GM21360 (cell line): Measurements from ENCODE around the gene WDR43.

ENCODE experiments used
- ATAC-seq: cut with Tn5 transposase; IDR thresholded peaks from one replicate; pipeline ENCODE4 v1.9.1; 2021; ENCODE audit warnings: mild to moderate bottlenecking, moderate library complexity; ENCODE audit not compliant: unreplicated experiment

Gene WDR43

GRCh38 chr2:28909655-28910353, 15.3 kb downstream of the WDR43 start:
- no peak for ATAC-seq

DNA sequence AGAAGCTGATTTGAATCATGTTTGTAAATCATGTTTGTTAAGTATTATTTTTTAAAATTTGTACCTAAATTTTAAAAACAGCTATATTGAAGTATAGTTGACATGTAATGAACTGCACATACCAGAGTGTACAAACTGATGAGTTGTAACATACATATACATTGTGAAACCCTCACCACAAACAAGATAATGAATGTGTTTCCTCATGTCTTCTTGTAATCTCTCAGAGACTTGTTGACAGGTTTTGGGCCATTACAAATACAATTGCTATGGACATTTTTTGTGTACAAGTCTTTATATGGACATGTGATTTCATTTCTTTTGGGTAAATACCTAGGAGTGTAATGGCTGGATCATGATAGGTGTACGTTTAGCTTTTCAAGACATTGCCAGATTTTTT, 21.5 kb downstream of the WDR43 start:
- no peak for ATAC-seq

- ATAC-seq = no peak
Measured at GRCh38 chr2:28926847-28927246, 32.4 kb downstream of the WDR43 start.

DNA sequence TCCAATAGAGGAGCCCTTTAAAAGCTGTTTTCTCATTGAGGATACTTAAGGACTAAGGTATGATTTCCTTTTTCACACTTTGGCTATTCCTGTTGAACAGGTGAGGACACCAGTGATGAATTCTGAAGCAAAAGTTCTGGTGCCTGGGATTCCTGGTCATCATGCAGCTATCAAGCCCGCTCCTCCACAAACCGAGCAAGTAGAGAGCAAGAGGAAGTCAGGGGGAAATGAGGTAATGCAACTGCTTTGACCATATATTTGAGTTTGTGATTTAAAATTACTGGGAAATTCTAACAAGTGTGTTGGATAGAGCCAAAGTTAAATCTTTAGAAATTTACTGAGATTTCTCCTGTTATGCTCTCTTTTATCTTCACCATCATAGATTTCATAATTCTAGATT, 33.0 kb downstream of the WDR43 start:
- no peak for ATAC-seq

DNA sequence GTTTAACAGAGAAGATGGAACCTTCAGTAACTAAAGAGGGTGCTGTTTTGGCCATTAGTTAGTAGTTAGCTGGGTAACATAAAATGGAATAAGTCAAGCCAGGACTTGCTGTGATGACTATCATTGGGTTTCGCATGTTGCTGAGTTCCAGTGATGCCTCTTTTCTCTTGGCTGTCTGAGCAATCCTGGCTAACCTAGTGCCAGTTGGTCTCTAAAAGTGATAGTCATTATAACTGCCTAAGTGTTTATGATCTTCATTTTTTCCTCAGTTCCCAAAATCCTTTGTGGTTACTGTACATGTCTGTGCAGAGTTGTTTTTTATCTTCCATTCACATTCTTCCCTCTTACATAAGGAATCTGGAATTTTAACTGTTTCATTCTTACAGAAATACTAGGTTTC, 33.4 kb downstream of the WDR43 start:
- ATAC-seq = no peak

- no peak for ATAC-seq
Measured at GRCh38 chr2:28929581-28929980, 35.1 kb downstream of the WDR43 start.

DNA sequence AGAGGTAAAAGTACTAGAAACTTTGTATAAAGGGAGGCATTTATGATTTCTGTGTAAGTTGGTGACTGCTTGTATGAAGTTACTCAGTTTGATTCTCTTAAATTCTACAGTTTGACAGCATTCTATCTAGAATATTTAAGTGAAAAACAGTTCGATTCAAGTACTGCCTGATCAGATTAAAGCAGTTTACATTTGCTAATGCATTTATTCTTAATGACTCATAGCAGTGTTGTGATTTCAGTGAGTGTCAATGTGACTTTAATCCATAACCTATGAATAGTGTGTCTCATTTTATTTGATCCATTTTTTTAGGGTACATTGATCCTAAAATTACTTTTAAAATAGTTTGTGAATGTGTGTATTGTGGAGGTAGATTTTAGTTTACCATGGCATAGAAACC, 35.7 kb downstream of the WDR43 start:
- no peak for ATAC-seq

GRCh38 chr2:28934769-28935168, 40.3 kb downstream of the WDR43 start:
- ATAC-seq = no peak

- no peak for ATAC-seq
Measured at GRCh38 chr2:28941008-28941407, 46.5 kb downstream of the WDR43 start.

DNA sequence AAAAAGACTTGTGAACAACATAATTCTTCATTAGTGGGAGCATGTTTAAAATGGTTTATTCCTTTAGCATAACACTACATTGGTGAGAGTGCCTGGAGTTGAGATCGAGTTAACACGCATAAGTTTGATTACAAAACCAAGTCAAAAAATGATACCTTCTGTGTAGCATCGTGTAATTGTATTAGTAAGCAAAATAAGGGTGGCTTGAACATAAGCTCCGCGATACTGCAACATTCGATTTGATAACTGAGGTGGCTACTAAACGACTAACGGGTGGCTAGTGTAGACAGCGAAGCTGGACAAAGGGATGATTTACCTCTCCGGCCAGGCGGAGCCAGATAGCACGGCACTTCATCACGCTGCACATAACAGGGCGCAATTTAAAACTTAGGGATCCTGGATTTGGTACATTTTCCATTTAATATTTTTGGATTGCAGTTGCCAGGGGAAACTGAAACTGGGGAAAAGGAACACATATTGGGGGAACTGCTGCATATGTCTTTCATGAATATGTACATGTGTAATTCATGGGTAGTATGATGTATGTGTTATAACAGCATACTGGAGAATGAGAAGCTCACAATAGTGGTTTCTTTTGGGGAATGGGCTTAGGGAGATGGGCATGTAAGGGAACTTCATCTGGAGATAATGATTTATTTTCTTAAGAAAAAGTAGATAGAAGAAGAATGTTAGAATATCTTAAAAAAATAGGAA, 50.2 kb downstream of the WDR43 start:
- ATAC-seq = no peak

DNA sequence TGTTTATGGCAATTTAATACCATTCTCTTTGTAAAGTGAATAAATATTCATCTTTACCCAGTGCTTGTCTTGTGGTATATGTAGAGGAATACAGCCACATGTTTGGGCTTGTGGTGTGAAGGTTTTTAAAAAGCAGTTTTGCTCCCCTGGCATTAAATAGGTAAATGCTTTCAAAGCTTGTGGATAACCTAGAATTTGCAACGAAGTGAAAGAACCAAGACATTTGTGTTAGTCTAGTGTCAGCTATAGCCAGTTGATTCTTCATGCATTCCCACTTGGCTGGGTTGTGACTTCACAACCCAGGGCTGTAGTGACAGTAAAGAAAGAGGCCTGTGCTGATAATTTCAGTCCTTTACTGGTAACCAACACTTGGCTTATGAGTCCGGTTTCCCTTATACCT, 53.7 kb downstream of the WDR43 start:
- ATAC-seq = no peak

DNA sequence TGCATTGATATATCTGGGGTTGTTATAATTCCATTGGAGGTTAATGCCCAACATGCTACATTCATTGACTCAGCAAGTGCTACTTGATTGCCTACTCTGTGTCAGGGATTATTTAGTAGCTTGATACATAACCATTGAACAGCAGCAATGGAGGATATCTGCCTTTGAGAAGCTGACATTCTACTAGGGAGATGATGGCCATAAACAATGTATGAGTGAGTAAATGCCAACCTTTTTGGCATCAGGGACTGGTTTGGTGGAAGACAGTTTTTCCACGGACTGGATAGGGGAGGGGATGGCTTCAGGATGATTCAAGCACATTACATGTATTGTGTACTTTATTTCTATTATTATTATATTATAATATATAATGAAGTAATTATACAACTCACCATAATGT, 54.7 kb downstream of the WDR43 start:
- no peak for ATAC-seq

GRCh38 chr2:28949617-28950305, 55.3 kb downstream of the WDR43 start:
- no peak for ATAC-seq

- no peak for ATAC-seq
Measured at GRCh38 chr2:28950941-28951630, 56.6 kb downstream of the WDR43 start.

- no peak for ATAC-seq
Measured at GRCh38 chr2:28951910-28952835, 57.7 kb downstream of the WDR43 start.

- ATAC-seq = no peak
Measured at GRCh38 chr2:28952836-28953211, 58.4 kb downstream of the WDR43 start.

- ATAC-seq = no peak
Measured at GRCh38 chr2:28955467-28955866, 61.0 kb downstream of the WDR43 start.

DNA sequence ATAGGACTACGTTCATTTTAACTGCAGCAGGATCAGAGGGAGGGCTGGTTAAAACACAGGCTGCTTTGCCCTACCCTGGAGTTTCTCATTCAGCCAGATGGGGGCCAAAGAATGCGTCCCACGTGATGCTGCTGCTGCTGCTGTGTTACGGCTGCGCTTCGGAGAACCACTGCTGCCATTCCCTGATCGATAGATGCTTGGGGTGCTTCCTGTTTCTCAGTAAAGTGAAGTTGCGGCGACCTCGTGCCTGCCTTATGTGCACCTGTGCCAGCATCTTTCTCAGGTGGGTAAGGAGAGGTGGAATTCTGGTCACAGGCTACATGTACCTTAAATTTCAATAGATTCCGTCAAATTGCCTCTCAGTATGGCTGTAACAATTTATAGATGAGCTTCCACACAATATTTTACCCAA, 62.0 kb downstream of the WDR43 start:
- no peak for ATAC-seq

DNA sequence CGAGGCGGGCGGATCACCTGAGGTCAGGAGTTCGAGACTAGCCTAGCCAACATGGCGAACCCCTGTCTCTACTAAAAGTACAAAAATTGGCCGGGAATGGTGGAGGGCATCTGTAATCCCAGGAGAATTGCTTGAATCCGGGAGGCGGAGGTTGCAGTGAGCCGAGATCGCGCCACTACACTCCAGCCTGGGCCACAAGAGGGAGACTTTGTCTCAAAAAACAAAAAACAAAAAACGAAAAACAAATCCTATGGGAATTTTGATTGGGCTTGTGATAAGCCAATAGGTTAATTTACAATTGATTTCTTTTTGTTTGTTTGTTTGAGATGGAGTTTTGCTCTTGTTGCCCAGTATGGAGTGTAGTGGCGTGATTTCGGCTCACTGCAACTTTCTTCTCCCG, 62.4 kb downstream of the WDR43 start:
- ATAC-seq = no peak

DNA sequence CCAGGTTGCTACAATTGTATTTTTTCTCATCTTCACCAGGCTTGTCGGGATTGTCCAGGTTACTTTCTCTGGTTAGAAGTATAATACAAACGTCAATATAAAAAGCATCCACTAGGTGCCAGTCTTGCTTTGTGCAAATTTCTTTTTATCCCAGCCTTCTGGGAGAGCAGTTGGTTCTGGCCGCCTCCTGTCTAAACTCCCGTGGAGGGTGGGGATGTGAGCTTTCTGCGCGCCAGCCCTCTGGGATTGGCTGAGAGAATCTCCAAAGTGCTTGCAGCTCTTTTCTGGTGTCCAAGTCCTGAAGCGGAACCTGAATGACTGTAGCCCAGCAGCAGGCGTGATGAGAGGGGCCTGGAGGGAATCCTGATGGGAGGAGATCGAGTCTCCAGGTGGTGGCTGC, 64.2 kb downstream of the WDR43 start:
- ATAC-seq = no peak

GRCh38 chr2:28960401-28960800, 65.9 kb downstream of the WDR43 start:
- no peak for ATAC-seq
